WI38 (cell line): Measurements from ENCODE around the gene TPD52L1.

Experiments used
- H3K4me3 ChIP-seq: 2 replicates; pipeline ENCODE4 v1.5.1; 2011; ENCODE audit warnings: low read depth, mild to moderate bottlenecking, control low read depth, low read length
- CTCF ChIP-seq: IDR thresholded peaks from 2 replicates; pipeline ENCODE4 v1.5.1; 2012; ENCODE audit warnings: low read depth, mild to moderate bottlenecking, control low read depth, low read length

The TPD52L1 gene

GRCh38 chr6:125217369-125217768 lies 63.8 kb downstream of the TPD52L1 start:
- no peak for TF ChIP-seq CTCF
- no peak overlapping the region for H3K4me3 ChIP-seq

- TF ChIP-seq CTCF: no peak
- no peak overlapping the region for H3K4me3 ChIP-seq
Measured at GRCh38 chr6:125217992-125218391, 64.4 kb downstream of the TPD52L1 start.

GRCh38 chr6:125219361-125219895 lies 65.9 kb downstream of the TPD52L1 start:
- no peak for TF ChIP-seq CTCF
- no peak overlapping the region for H3K4me3 ChIP-seq

- H3K4me3 ChIP-seq: no peak overlapping the region
- no peak for TF ChIP-seq CTCF
Measured at GRCh38 chr6:125220712-125221111, 67.1 kb downstream of the TPD52L1 start.

GRCh38 chr6:125222531-125223455 lies 69.2 kb downstream of the TPD52L1 start:
- no peak for TF ChIP-seq CTCF
- no peak overlapping the region for H3K4me3 ChIP-seq

- no peak for TF ChIP-seq CTCF
- H3K4me3 ChIP-seq: no peak overlapping the region
Measured at GRCh38 chr6:125224231-125224861, 70.8 kb downstream of the TPD52L1 start.

- TF ChIP-seq CTCF: no peak
- no peak overlapping the region for H3K4me3 ChIP-seq
Measured at GRCh38 chr6:125227244-125227643, 73.7 kb downstream of the TPD52L1 start.
